HG02884 (cell line): Measurements from ENCODE around the gene TOP2A.

Experiments
- ATAC-seq: cut with Tn5 transposase; IDR thresholded peaks from one replicate; pipeline ENCODE4 v1.9.1; 2021; ENCODE audit warnings: mild to moderate bottlenecking, moderate library complexity; ENCODE audit not compliant: unreplicated experiment

Gene TOP2A

GRCh38 chr17:40417609-40418427, at the start of gene TOP2A:
TOP2A (minus strand) TSS chr17:40417896; CDS start chr17:40417791, 105 bp downstream.
- ATAC-seq = peak; percentile 92

- no peak for ATAC-seq
These were observed 49.7 kb upstream of the TOP2A start for GRCh38 chr17:40467281-40467867.

- no peak for ATAC-seq
These were observed 48.7 kb upstream of the TOP2A start for GRCh38 chr17:40466298-40466971.

- no peak for ATAC-seq
These were observed 46.7 kb upstream of the TOP2A start for GRCh38 chr17:40464392-40464855.

- ATAC-seq = no peak
These were observed 45.4 kb upstream of the TOP2A start for GRCh38 chr17:40463122-40463550.

- no peak for ATAC-seq
These were observed 44.8 kb upstream of the TOP2A start for GRCh38 chr17:40462343-40463121.

- no peak for ATAC-seq
These were observed 44.1 kb upstream of the TOP2A start for GRCh38 chr17:40461732-40462342.

- ATAC-seq = no peak
These were observed 43.5 kb upstream of the TOP2A start for GRCh38 chr17:40460968-40461731.

GRCh38 chr17:40460604-40460967, 42.9 kb upstream of the TOP2A start:
- no peak for ATAC-seq

GRCh38 chr17:40459636-40460603, 42.2 kb upstream of the TOP2A start:
- no peak for ATAC-seq

GRCh38 chr17:40458851-40459482, 41.3 kb upstream of the TOP2A start:
- no peak for ATAC-seq

GRCh38 chr17:40457964-40458791, 40.5 kb upstream of the TOP2A start:
- no peak for ATAC-seq

GRCh38 chr17:40457369-40457768, 39.7 kb upstream of the TOP2A start:
- no peak for ATAC-seq

- no peak for ATAC-seq
These were observed 38.8 kb upstream of the TOP2A start for GRCh38 chr17:40456396-40456951.

GRCh38 chr17:40454613-40454995, 36.9 kb upstream of the TOP2A start:
- ATAC-seq = no peak

GRCh38 chr17:40453881-40454612, 36.4 kb upstream of the TOP2A start:
- ATAC-seq = no peak
